Erythroblast (primary cell): Measurements from ENCODE around the gene GNAI1.

Experiments
- GATA1 ChIP-seq: IDR thresholded peaks from 2 replicates; pipeline ENCODE4 v1.6.1; 2011; ENCODE audit warnings: low read depth, mild to moderate bottlenecking, control low read depth, low read length, moderate library complexity
- POLR2A ChIP-seq: IDR thresholded peaks from 2 replicates; pipeline ENCODE4 v1.6.1; 2011; ENCODE audit warnings: mild to moderate bottlenecking, low read length

DNA sequence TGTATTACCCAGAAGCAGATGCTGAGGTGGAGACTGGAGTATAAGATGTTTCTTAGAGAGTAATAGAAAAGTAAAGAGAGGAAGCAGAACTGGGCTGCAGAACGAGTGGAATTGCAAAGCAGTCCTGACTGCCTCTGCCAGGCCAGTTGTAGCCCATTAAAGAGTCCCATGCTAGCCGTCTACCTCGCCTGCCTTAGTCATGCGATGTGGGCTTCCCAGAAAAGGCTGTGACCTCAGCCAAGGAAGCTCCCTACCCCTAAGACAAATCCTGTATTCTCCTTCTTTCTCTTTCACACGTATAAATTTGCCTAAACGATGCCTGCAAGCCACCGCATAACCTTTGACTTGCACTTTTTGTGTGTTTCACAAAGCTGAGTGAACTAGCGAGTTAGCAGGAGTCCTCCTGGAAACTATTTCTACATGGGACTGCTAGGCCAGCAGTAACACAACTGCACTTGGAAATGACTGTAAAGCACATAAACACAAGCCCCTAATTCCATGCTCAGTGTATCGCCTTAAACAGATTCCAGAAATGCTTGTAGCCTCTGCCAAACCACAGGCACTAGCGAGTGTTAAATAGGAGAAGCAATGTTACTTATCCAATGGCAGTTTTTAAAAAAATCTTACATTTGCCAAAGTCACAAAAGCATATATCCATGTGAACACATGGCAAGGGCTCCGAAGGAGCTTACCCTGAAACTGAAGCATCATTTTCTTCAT, 47.4 kb upstream of the GNAI1 start:
- no peak for TF ChIP-seq POLR2A
- TF ChIP-seq GATA1, result no peak
